ENCODE measurements around the gene PPDPF.
"Not testable (repeated sequence)": the region's sequence is repeated elsewhere in the genome, so short reads cannot be mapped to it uniquely, and the experiment has no call there.

PPDPF gene

GRCh38 chr20:63551068-63551467, 30.5 kb downstream of the PPDPF start:
- no peak for DNase-seq (ENCODE audit: low spot score)

- DNase-seq (ENCODE audit: low spot score): no peak
These were observed 32.1 kb downstream of the PPDPF start for GRCh38 chr20:63552481-63553249.

GRCh38 chr20:63553251-63553932, 32.8 kb downstream of the PPDPF start:
- DNase-seq (ENCODE audit: low spot score): peak; percentile 95

GRCh38 chr20:63553933-63554290, 33.3 kb downstream of the PPDPF start, which contains the start of gene FNDC11:
Gene FNDC11, plus strand, starts transcription at chr20:63554159. Its CDS starts 1,505 bp downstream, at chr20:63555664.
- DNase-seq (ENCODE audit: low spot score): peak; percentile 70

- no peak for DNase-seq (ENCODE audit: low spot score)
These were observed 34.1 kb downstream of the PPDPF start for GRCh38 chr20:63554361-63555278.

- DNase-seq (ENCODE audit: low spot score): no peak
These were observed 35.3 kb downstream of the PPDPF start for GRCh38 chr20:63555661-63556381.

- DNase-seq (ENCODE audit: low spot score): no peak
These were observed 36.4 kb downstream of the PPDPF start for GRCh38 chr20:63556873-63557478.

GRCh38 chr20:63557481-63557891, 36.9 kb downstream of the PPDPF start:
- no peak for DNase-seq (ENCODE audit: low spot score)

GRCh38 chr20:63558804-63559484, 38.4 kb downstream of the PPDPF start:
- no peak for DNase-seq (ENCODE audit: low spot score)

- DNase-seq (ENCODE audit: low spot score): not testable (repeated sequence)
These were observed 39.1 kb downstream of the PPDPF start for GRCh38 chr20:63559485-63560332.

GRCh38 chr20:63560333-63560805, 39.8 kb downstream of the PPDPF start:
- no peak for DNase-seq (ENCODE audit: low spot score)

- DNase-seq (ENCODE audit: low spot score): no peak
These were observed 40.5 kb downstream of the PPDPF start for GRCh38 chr20:63560856-63561609.

- no peak for DNase-seq (ENCODE audit: low spot score)
These were observed 41.2 kb downstream of the PPDPF start for GRCh38 chr20:63561624-63562396.

GRCh38 chr20:63562461-63563224, 42.1 kb downstream of the PPDPF start:
- no peak for DNase-seq (ENCODE audit: low spot score)

GRCh38 chr20:63563225-63563935, 42.8 kb downstream of the PPDPF start:
- DNase-seq (ENCODE audit: low spot score): no peak

- no peak for DNase-seq (ENCODE audit: low spot score)
These were observed 43.7 kb downstream of the PPDPF start for GRCh38 chr20:63564036-63564810.
